ENCODE measurements around the gene IFITM1. TPM values are rescaled to one million over a fixed set of nuclear protein-coding genes. Genes with fewer than 3 reads are reported as not detected.
A peak's percentile ranks its signal among the peaks of the same experiment; 100 is the strongest.
"Not testable (repeated sequence)": the region's sequence is repeated elsewhere in the genome, so short reads cannot be mapped to it uniquely, and the experiment has no call there.

The IFITM1 gene
- total RNA-seq, 1 donor from 2014 or later: 83.1 TPM

DNA sequence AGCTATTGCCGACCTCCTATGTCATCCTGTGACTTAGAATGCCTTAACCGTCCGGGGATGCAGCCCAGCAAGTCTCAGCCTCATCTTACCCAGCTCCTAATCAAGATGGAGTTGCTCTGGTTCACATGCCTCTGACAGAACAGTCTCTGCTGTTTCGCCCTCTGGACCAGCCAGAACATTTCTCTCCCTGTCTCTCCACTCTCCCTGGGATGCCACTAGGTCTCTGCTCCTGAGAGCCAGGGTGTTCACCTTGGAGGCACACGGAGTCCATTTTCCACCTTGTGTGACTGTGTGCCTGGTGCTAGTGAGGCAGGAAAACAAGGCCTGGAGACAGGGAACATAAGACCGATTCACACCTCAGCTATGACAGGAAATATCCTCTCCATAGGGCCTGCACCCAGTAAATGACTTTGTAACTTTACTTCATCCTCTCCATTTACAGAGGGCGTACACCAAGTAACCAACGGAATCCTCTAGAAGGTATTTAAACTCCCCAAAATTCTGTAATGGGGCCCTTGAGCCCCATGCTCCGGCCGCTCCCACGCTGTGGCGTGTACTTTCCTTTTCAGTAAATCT, 38.7 kb downstream of the IFITM1 start:
- ATAC-seq (ENCODE audit: poor library complexity): no peak
- intact Hi-C loops (cut with DNase I): no loop called here
- DNase-seq: no peak

- intact Hi-C loops (cut with DNase I): no loop called here
Observed at GRCh38 chr11:353179-353873, 39.5 kb downstream of the IFITM1 start.

GRCh38 chr11:355581-356458, 42.0 kb downstream of the IFITM1 start:
- peak; percentile 96 for DNase-seq
- intact Hi-C loops (cut with DNase I): no loop called here
- ATAC-seq (ENCODE audit: poor library complexity): peak; percentile 87

More at GRCh38 chr11:353179-353873, 39.5 kb downstream of the IFITM1 start:
- ATAC-seq (ENCODE audit: poor library complexity) (peak; percentile 67), DNase-seq (peak; percentile 93)

- ATAC-seq (ENCODE audit: poor library complexity): no peak
- intact Hi-C loops (cut with DNase I): no loop called here
- no peak for DNase-seq
Observed at GRCh38 chr11:356610-357009, 42.8 kb downstream of the IFITM1 start.

DNA sequence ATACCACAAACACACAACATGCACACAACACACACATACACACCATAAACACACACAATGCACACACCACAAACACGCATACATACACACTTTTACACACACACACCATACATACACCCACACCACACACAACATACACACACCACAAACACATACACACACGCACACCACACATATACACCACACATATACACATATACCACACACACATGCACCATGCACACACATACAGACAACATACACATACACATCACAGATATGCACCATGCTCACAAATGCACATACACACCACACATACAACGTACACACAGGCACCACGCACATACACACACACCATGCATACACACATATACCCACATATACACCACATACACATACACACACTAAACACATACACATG, 43.7 kb downstream of the IFITM1 start:
- intact Hi-C loops (cut with DNase I): no loop called here

DNA sequence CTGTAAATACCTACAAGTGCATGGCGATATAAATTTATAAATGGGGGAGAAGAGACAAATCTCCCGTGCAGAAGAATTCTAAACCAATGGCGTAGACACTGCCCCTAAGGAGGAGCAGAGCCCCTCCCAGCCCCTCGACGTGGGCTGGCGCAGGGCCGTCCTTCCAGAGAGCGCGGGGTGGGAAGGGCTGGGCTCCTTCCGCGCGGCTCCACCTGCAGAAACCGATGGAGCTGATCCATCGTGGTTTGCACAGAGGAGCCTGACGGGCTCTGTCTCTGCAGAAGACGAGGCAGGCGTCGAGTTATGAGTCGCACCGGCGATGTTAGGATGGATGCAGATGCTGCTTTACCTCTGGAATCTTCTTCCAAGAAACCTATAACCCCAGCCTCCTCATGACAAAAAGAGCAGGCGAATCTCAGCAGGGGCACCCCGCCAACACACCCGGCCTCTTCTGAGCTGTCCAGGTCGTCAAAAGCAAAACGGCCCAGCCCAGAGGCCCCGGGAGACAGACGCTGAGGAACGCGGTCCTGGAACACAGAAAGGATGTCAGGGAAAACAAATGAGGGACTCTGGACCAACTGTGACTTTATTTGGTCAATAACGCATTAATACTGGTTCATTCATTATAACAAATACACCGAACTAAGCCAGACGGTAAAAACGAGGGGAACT, 44.4 kb downstream of the IFITM1 start:
- ATAC-seq (ENCODE audit: poor library complexity): no peak
- peak; percentile 34 for DNase-seq
- intact Hi-C loops (cut with DNase I): no loop called here

More for the DNA sequence above, 43.7 kb downstream of the IFITM1 start:
- DNase-seq (no peak), ATAC-seq (ENCODE audit: poor library complexity) (no peak)

GRCh38 chr11:359181-359714, 45.4 kb downstream of the IFITM1 start:
- intact Hi-C loops (cut with DNase I): no loop called here
- DNase-seq: peak; percentile 34
- no peak for ATAC-seq (ENCODE audit: poor library complexity)

- ATAC-seq (ENCODE audit: poor library complexity) (no peak), DNase-seq (peak; percentile 26)
- intact Hi-C loops (cut with DNase I): loop anchor here (5.0 kb wide), 1 partner anchor 58 kb away; no protein-coding TSS in a partner anchor
Observed at GRCh38 chr11:360326-361280, 46.8 kb downstream of the IFITM1 start.

DNA sequence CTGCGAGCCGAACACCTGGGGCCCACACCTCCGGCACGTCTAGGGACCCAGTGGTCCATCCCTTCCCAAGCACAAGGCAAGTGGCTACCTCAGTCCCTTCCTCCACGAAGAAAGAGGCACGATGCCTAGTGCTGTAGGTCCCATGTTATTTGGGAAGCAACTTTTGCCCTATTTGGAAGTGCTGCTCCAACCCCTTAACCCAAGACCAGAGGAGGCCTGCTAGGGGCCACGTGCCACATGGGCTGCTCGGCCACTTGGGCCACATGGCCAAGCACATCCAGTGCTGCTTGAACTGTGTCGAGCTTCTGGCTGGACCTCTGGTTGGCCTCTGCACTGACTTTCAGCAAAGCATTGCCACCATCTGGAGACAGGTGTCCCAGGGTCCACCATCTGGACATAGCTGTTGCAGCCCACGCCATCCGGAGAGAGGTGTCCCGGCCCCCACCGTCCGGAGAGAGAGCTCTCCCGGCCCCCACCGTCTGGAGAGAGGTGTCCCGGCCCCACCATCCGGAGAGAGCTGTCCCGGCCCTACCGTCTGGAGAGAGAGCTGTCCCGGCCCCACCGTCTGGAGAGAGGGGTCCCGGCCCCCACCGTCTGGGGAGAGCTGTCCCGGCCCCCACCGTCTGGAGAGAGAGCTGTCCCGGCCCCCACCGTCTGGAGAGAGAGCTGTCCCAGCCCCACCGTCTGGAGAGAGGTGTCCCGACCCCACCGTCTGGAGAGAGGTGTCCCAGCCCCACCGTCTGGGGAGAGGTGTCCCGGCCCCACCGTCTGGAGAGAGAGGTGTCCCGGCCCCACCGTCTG, 49.0 kb downstream of the IFITM1 start:
- DNase-seq: no peak
- no peak for ATAC-seq (ENCODE audit: poor library complexity)
- intact Hi-C loops (cut with DNase I): loop anchor here (5.0 kb wide), 1 partner anchor 61 kb away; no protein-coding TSS in a partner anchor

DNA sequence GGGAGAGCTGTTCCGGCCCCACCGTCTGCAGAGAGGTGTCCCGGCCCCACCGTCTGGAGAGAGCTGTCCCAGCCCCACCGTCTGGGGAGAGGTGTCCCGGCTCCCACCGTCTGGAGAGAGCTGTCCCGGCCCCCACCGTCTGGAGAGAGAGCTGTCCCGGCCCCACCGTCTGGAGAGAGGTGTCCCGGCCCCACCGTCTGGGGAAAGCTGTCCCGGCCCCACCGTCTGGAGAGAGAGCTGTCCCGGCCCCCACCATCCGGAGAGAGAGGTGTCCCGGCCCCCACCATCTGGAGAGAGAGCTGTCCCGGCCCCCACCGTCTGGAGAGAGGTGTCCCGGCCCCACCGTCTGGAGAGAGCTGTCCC, 49.6 kb downstream of the IFITM1 start:
- intact Hi-C loops (cut with DNase I): loop anchor here (5.0 kb wide), 1 partner anchor 61 kb away; no protein-coding TSS in a partner anchor
- peak; percentile 23 for DNase-seq
- not testable (repeated sequence) for ATAC-seq (ENCODE audit: poor library complexity)

DNA sequence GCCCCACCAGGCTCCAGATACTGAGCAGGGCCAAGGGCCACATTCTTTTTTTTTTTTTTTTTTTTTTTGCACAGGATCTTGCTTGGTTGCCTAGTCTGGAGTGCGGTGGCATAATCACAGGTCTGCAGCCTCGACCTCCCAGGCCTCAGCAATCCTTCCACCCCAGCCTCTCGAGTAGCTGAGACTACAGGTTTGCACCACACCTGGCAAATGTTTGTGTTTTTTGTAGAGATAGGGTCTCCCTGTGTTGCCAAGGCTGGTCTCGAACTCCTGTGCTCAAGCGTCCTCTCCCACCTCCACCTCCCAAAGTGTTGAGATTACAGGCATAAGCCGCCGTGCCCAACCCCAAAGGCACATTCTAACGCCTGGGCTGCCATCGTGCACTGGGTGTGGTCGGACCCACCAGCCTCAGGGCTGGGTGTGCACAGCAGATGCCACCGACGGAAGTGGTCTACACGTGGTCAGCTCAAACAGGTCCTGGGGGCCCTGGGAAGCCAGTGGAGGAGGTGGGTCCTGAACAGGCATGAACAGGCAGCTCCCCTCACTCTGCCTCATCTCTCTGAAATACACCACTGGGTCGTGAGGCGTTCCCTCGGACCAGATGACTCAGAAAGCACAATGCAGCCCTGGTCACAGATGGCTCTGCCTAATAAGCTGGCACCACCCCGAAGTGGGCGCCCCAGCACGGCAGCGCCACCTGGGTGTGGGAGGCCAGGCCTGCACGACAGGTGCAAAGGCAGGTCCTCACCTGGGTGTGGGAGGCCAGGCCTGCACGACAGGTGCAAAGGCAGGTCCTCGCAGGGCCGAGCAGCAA, 50.3 kb downstream of the IFITM1 start:
- DNase-seq: peak; percentile 44
- intact Hi-C loops (cut with DNase I): loop anchor here (5.0 kb wide), 1 partner anchor 62 kb away; no protein-coding TSS in a partner anchor
- ATAC-seq (ENCODE audit: poor library complexity): no peak

Other genes with a start within 250 kb of the IFITM1 start
- gene SCGB1C1, start 121.0 kb upstream of the IFITM1 start, total RNA-seq: not detected
- 20.0 TPM for gene BET1L, start 106.6 kb upstream of the IFITM1 start, total RNA-seq
- gene RIC8A, start 106.3 kb upstream of the IFITM1 start, total RNA-seq: 51.9 TPM
- 42.6 TPM for gene SIRT3, start 77.7 kb upstream of the IFITM1 start, total RNA-seq
- 93.4 TPM for gene PSMD13, start 77.1 kb upstream of the IFITM1 start, total RNA-seq
- 0.11 TPM for gene NLRP6, start 35.6 kb upstream of the IFITM1 start, total RNA-seq
- 6.1 TPM for gene PGGHG, start 24.9 kb upstream of the IFITM1 start, total RNA-seq
- gene IFITM5, start 14.5 kb upstream of the IFITM1 start, total RNA-seq: not detected
- 194 TPM for gene IFITM2, start 6.2 kb upstream of the IFITM1 start, total RNA-seq
- gene IFITM3, start 6.8 kb downstream of the IFITM1 start, total RNA-seq: 287 TPM
- 0.94 TPM for gene B4GALNT4, start 55.5 kb downstream of the IFITM1 start, total RNA-seq
- gene PKP3, start 80.2 kb downstream of the IFITM1 start, total RNA-seq: 0.86 TPM
- 38.6 TPM for gene SIGIRR, start 101.0 kb downstream of the IFITM1 start, total RNA-seq
- 0.08 TPM for gene ANO9, start 128.0 kb downstream of the IFITM1 start, total RNA-seq
- gene PTDSS2, start 136.2 kb downstream of the IFITM1 start, total RNA-seq: 25.5 TPM
- 171 TPM for gene RNH1, start 193.2 kb downstream of the IFITM1 start, total RNA-seq
- gene HRAS, start 221.5 kb downstream of the IFITM1 start, total RNA-seq: 60.5 TPM
- gene LRRC56, start 223.5 kb downstream of the IFITM1 start, total RNA-seq: 0.13 TPM
- 0.22 TPM for gene LMNTD2, start 246.7 kb downstream of the IFITM1 start, total RNA-seq
- gene RASSF7, start 246.9 kb downstream of the IFITM1 start, total RNA-seq: 4.4 TPM

Data from Right ventricle myocardium superior (tissue), 1 donor.